Mononuclear cell (primary cell): ENCODE data around the gene SLC39A8. TPM values are rescaled to one million over a fixed set of nuclear protein-coding genes. Genes with fewer than 3 reads are reported as not detected.

Experiments
- H3K27me3 ChIP-seq: 2 replicates; pipeline ENCODE4 v1.6.0; 2011; ENCODE audit warnings: low read length, control low read depth; ENCODE audit not compliant: insufficient read depth
- H3K4me1 ChIP-seq: 2 replicates; pipeline ENCODE4 v1.5.1; 2011; ENCODE audit warnings: mild to moderate bottlenecking, low read length, control low read depth; ENCODE audit not compliant: insufficient read depth
- H3K4me3 ChIP-seq: 2 replicates; pipeline ENCODE4 v1.5.1; 2011; ENCODE audit warnings: mild to moderate bottlenecking, low read length, moderate library complexity
- H3K9me3 ChIP-seq: 2 replicates; pipeline ENCODE4 v1.5.1; 2011; ENCODE audit warnings: low read depth, mild to moderate bottlenecking, control low read depth, low read length
- total RNA-seq: library from RNA; depleted of rRNA; stranded (reverse); fragments of >200 nt; gene quantifications from one replicate; pipeline ENCODE4 v1.2.3, GENCODE V29; 2012

The SLC39A8 gene
- total RNA-seq, 1 donor: 26.3 TPM

- Histone ChIP-seq H3K4me3 (no peak overlapping the region), H3K27me3 (no peaks in the 10 kb centered on the region), H3K4me1 (peaks cover 6% of the 10 kb centered on the region), H3K9me3 (no peaks in the 10 kb centered on the region)
Measured at GRCh38 chr4:102321260-102321995, 23.9 kb downstream of the SLC39A8 start.

DNA sequence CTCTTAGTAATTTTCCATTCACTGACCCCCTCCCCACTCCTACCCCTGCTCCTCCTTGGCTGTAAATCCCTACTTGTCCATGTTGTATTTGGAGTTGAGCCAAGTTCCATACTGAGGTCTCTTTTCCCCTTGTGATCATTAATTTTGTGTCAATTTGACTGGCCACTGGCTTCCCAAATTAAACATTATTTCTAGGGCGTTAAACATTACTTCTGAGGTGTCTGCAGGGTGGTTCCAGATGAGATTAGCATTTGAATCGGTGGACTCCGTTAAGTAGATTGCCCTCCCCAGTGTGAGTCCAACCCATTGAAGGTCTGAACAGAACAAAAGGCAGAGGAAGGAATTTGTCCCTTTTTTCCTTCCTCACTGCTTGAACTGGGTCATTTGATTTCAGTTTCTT lies 25.7 kb downstream of the SLC39A8 start:
- no peaks in the 10 kb centered on the region for H3K9me3 ChIP-seq
- no peak overlapping the region for H3K4me3 ChIP-seq
- no peaks in the 10 kb centered on the region for H3K27me3 ChIP-seq
- peaks cover 6% of the 10 kb centered on the region for H3K4me1 ChIP-seq

GRCh38 chr4:102318526-102318925 lies 26.8 kb downstream of the SLC39A8 start:
- no peak overlapping the region for H3K4me3 ChIP-seq
- no peaks in the 10 kb centered on the region for H3K9me3 ChIP-seq
- H3K4me1 ChIP-seq: peaks cover 6% of the 10 kb centered on the region
- H3K27me3 ChIP-seq: no peaks in the 10 kb centered on the region

- H3K9me3 ChIP-seq: no peaks in the 10 kb centered on the region
- no peak overlapping the region for H3K4me3 ChIP-seq
- H3K27me3 ChIP-seq: no peaks in the 10 kb centered on the region
Measured at GRCh38 chr4:102318105-102318504, 27.2 kb downstream of the SLC39A8 start.

DNA sequence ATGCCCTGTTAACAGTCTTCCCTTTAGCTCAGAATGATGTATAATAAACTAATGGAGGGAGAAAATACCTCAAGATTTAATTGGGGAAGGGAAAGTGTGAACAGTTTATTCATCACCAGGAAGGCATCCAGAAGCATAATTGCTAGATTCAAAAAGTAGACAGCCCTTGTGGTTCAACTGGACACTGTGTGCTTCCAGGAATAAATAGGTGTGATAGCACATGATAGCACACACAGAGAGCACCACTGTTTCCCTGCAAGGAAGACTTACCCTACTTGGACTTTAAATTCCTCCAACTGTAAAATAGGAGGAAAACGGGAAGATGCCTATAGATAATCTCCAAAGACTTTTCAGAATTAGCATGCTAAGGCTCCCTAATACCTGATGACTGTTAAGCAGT lies 27.8 kb downstream of the SLC39A8 start:
- Histone ChIP-seq H3K4me3 (no peak overlapping the region), H3K4me1 (peaks cover 6% of the 10 kb centered on the region), H3K9me3 (no peaks in the 10 kb centered on the region), H3K27me3 (no peaks in the 10 kb centered on the region)

More at GRCh38 chr4:102318105-102318504, 27.2 kb downstream of the SLC39A8 start:
- H3K4me1 ChIP-seq: peaks cover 6% of the 10 kb centered on the region

DNA sequence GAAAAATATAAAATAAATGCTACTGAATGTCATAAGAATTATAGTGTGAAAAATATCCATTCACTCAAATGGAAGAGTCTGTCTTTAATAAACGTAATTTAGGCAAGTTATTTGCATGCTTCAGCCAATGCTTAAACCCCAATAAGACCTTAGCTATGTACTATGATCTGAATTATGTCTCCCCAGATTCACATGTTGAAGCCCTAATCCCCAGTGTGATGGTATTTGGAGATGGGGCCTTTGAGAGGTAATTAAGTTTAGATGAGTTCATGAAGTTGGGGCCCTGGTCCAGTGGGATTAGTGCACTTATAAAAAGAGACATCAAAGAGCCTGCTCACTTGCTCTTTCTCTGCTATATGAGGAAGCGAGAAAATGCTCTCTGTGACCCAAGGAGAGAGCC lies 28.7 kb downstream of the SLC39A8 start:
- H3K4me1 ChIP-seq: peaks cover 1% of the 10 kb centered on the region
- no peaks in the 10 kb centered on the region for H3K27me3 ChIP-seq
- H3K4me3 ChIP-seq: no peak overlapping the region
- H3K9me3 ChIP-seq: no peaks in the 10 kb centered on the region

- Histone ChIP-seq H3K9me3 (no peaks in the 10 kb centered on the region), H3K27me3 (no peaks in the 10 kb centered on the region), H3K4me1 (no peaks in the 10 kb centered on the region), H3K4me3 (no peak overlapping the region)
Measured at GRCh38 chr4:102315532-102315931, 29.8 kb downstream of the SLC39A8 start.

- H3K27me3 ChIP-seq: no peaks in the 10 kb centered on the region
- H3K4me3 ChIP-seq: no peak overlapping the region
- H3K4me1 ChIP-seq: peaks cover 7% of the 10 kb centered on the region
- H3K9me3 ChIP-seq: no peaks in the 10 kb centered on the region
Measured at GRCh38 chr4:102312417-102312816, 32.9 kb downstream of the SLC39A8 start.

DNA sequence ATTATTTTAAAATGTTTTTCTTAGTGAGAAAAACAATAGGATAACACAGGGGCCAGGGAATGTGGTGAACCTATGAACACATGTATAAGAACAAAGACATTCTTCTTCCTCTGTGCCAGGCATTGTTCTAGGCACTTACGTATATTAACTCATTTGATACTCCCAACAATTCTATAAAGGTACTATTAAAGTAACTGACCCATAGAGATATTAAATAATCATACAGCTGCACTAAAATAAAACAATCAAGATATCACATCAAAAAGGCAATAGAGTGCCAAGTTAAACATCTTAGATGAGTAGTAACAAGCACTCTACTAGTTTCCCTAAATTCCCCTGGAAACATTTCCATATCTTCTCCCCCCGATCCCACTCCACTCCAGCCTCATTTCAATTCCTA lies 33.4 kb downstream of the SLC39A8 start:
- Histone ChIP-seq H3K27me3 (no peaks in the 10 kb centered on the region), H3K4me3 (no peak overlapping the region), H3K9me3 (no peaks in the 10 kb centered on the region), H3K4me1 (peaks cover 7% of the 10 kb centered on the region)

DNA sequence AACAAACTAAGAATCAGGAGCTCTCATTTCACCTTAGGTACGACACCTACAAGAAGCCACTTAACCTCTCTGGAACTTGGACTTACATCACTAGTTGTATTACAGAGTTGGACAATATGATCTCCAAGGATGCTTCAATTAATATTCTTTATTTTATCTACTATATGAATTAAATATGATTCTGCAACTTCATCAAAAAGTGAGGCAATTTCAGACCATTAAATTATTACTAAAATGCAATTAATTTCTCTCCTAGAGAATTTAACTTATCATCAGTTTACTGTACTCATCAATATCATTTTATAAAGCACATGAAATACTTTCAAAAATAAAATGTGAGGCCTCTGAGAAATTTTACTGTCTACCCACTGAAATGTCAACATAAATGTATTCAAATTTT lies 33.9 kb downstream of the SLC39A8 start:
- H3K27me3 ChIP-seq: no peaks in the 10 kb centered on the region
- H3K9me3 ChIP-seq: no peaks in the 10 kb centered on the region
- H3K4me3 ChIP-seq: no peak overlapping the region
- peaks cover 7% of the 10 kb centered on the region for H3K4me1 ChIP-seq

- H3K4me3 ChIP-seq: no peak overlapping the region
- peaks cover 7% of the 10 kb centered on the region for H3K4me1 ChIP-seq
- no peaks in the 10 kb centered on the region for H3K9me3 ChIP-seq
- no peaks in the 10 kb centered on the region for H3K27me3 ChIP-seq
Measured at GRCh38 chr4:102308032-102308799, 37.1 kb downstream of the SLC39A8 start.

DNA sequence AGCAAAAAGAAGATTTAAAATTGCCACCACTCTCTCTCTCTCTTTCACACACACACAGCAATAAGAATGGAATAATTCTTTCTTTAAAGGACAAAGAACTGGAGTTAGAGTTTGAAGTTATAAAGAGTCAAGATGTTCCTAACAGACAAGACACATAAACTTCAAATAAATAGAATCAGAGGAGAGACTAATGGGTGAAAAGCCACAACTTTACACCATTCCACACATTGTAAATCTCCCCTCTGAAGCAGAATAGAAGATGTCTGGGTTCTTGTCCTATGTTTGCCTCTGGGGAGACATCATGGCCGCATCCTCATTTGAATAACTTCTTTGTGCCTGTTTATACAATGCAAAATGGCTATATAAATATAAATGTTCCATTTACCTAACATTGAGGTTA lies 39.6 kb downstream of the SLC39A8 start:
- H3K4me1 ChIP-seq: peaks cover 7% of the 10 kb centered on the region
- no peak overlapping the region for H3K4me3 ChIP-seq
- no peaks in the 10 kb centered on the region for H3K9me3 ChIP-seq
- no peaks in the 10 kb centered on the region for H3K27me3 ChIP-seq

- H3K4me1 ChIP-seq: peaks cover 11% of the 10 kb centered on the region
- H3K9me3 ChIP-seq: no peaks in the 10 kb centered on the region
- no peaks in the 10 kb centered on the region for H3K27me3 ChIP-seq
- no peak overlapping the region for H3K4me3 ChIP-seq
Measured at GRCh38 chr4:102302762-102303161, 42.5 kb downstream of the SLC39A8 start.

GRCh38 chr4:102301167-102301566 lies 44.1 kb downstream of the SLC39A8 start:
- no peaks in the 10 kb centered on the region for H3K27me3 ChIP-seq
- H3K9me3 ChIP-seq: no peaks in the 10 kb centered on the region
- peaks cover 11% of the 10 kb centered on the region for H3K4me1 ChIP-seq
- H3K4me3 ChIP-seq: no peak overlapping the region

- no peaks in the 10 kb centered on the region for H3K27me3 ChIP-seq
- H3K4me3 ChIP-seq: no peak overlapping the region
- peaks cover 11% of the 10 kb centered on the region for H3K4me1 ChIP-seq
- no peaks in the 10 kb centered on the region for H3K9me3 ChIP-seq
Measured at GRCh38 chr4:102299354-102300107, 45.8 kb downstream of the SLC39A8 start.
